NCI-H2107 treated with DMSO at 0.1 percent for 48 hours (cell line): Measurements from ENCODE around the gene TCF20.

Experiments used
- DNase-seq: peaks from one replicate; lab custom pipeline; 2025; ENCODE audit not compliant: unreplicated experiment; lab: John Stamatoyannopoulos, UW

Gene TCF20

DNA sequence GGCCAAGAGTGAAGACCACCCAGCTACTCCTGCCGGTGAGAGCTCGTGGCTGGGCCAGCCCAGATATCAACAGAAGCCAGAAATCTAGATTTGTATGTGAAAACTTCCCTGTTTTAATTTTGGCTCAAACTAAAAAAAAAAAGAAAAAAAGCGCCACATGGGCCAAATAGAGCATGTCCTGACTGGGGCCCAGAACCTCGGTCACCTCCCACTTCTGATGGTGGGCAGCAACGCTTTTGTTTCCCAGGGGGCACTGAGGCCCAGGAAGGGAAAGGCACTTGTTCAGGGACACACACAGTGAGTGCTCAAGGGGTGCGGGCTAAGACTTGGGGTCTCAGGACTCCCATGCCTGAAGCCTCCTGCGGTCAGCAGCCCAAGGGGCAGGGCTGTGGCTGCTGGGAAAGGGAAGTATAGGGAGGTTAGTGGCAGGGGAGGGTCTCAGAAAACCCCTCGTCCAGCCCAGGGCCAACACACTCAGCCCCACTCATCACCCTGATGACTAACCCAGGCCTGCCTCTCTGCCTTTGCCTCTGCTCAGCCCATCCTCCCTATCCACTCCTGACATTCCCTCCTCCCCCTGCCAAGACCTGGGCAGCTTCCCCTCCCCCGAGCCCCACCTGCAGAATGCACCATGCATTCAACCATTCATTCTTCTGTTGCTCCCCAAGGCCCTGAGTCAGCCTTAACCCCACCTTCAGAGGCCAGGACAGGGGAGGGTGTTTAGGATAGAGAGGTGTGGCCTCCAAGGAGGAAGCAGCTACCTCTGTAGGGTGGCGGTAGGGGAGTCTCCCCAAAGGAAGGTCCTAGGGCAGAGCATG lies 30.0 kb upstream of the TCF20 start:
- DNase-seq, result no peak

DNA sequence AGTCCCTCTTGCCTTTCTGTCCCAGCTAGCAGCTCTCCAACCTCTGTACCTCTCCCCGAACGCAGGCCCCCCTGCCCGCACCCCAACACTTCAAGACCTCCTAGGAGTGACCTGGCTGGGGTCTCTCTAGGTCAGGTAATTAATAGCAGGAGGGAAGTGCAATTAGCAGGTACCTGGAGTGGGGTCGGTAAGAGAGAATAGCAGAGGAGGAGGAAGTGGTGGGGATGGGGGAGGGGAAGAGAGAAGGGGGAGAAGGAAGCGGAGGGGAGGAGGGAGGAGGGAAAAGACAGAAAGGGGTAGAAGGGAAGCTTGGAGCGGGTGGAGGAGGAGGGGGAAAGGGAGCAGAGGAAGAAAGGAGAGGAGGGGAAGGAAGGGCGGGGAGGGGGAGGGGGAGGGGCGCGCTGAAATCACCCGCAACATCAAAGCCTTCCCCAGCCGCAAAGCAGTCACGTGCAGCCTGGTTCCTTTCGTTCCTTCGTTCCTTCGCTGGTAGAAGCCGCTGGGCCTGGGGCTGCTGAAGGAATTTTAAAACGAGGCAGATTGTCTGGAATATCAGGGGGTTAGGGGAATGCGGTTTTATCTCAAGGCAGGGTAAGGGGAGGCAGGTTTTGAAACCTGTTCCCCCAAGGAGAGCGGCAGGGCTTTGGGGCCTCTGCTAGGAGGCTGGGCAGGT lies 29.3 kb upstream of the TCF20 start:
- DNase-seq, result no peak

DNA sequence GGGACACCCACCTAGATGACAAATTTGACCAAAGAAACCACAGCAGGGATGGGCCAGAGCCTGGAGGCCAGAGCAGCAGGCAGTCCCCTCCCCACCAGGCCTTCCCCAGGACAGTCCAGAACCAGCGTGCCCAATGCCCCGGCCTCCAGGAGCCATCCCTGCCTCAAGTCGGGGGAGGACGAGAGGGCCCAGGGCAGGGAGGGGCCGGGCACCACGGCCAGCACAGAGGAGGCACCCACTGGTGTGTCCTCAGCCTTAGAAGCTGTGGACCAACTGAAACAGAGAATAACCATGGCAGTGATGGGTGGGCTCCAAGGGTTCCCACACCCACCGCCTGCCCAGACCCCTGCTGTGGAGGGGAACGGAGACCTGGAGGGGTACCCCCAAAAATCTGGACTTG lies 28.3 kb upstream of the TCF20 start:
- DNase-seq, result no peak

DNA sequence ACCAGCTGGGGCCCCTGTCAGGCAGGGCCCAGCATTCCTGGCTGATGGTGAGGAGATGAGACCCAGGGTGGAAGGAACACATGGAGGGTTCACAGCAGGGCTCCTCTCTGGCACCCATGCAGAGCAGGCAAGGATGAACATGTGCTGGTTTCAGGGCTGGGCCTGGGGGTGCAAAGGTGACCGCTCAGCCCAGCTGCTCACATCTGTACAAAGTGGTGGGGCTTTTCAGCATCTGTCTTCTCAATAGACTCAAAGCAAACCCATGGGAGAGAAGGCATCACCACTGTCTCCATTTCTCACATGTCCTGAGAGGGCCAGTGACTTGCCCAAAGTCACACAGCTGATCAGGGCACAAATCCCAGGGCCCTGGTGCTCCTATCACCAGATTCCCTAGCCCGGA lies 27.3 kb upstream of the TCF20 start:
- no peak for DNase-seq

DNA sequence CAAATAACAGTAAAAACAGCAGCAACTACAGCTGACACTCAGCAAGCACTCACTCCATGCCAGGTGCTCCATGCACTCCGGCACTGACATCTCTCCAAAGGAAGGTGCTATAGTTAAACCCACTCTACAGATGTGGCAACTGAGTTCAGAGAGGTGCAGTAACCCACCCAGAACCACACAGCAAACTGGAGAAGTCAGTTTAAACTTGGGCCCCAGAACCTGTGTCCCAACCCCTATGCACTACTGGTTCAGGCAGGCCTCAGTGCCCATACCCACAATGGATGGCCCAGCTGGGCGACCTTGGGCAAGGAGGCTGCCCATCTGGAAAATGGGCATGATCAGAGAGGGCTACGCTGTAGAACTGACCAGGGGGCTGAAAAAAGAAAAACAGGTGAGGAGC lies 26.4 kb upstream of the TCF20 start:
- DNase-seq, result no peak

DNA sequence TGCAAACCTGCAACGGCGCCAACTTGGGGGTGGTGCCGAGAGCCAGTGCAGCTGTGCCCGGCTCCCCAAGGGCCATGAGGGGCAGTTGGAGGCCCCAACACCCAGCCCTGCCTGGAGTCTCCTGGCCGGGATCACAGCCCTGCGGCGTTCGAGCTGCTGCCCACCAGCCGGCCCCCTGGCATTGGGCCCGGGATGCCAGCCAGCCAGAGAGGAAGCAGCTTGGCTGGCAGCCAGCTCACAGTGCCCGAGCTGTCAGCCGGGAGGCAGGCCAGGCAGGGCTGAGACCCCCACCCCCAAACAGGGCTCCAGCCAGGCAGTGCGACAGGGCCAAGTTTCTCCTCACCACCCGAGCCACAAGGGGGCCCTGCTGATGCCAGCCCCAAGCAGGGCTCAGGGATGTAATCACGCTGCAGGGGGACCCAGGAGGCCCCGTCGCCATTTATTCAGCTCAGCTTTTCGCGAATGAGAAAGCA lies 26.0 kb upstream of the TCF20 start:
- no peak for DNase-seq

DNA sequence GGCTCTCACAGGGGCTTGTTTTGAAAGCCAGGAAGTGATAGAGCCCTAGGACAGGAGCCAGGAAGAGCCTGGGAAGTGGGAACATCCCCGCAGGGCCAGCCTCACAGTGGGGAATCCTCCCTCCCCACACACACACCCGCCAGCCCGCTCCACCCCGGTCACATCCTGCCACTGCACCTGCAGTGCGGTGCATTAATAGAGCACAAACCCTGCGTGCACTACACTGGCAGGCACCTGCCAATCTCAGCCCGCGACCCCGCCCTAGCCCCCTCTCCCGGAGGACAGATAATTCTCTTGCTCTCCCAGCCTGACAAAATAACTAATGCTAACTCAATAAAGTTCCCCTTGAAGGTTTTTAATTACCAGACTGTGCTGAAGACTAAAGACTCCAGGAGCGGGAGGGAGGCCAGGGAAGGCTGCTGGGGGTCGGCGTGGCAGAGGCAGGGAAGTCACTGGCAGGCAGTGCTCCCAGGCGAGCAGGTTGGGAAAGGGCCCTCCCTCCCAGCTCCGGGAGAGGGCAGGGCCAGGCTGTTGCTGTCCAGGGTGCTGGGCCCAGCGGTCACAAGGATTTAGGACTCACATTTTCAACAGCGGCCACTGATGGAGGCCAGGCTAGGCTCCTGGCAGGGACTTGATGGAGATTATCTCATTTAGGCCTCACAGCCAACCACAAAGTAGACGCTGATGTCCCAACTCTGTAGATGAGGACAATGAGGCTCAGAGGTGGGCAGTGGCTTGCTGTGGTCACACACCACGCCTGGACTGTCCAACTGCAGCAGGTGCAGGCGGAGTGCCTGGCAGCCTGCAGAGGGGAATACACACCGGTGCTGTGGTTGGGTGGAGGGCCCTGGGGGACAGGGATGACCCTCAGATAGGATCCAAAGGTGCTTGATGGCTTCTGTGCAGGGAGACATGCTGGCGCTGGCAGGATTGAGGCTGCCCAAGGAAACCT lies 23.9 kb upstream of the TCF20 start:
- peak; percentile 44 for DNase-seq

DNA sequence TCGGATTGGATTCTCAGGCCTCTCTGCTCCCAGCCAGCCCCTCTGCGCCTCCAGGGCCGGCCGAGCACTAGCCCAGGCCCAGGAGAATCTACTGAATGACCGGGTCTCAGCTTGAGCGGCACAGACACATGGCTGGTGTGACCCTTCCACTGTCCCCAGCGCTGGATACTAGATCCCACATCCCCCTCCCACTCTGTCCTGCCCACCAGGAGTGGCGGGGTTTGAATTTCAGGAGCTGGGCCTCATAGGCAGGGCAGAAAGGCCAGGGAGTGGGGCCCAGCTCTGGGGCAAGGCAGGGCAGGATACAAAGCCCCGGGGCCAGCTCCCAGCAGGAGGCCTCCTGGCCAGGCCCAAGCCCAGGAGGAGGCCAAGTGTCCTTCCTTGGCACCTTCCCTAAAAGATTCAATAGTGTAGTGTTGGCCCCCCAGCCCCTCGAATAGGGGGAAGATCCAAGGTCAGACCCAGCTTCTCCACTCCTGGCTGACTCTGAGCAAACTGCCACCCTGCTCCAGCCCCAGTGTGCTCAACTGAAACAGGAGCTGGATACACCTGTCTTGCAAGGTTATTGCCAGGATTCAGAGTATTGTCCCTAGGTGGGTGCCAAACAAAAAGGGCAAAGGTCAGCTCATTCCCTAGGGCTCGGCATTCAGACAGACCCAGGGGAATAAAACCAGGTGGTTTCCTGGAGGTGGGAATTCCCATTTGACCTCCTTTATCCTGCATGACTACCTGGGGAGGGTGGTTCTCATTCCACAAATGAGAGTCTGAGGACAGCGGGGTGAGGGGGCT lies 22.5 kb upstream of the TCF20 start:
- peak; percentile 12 for DNase-seq

DNA sequence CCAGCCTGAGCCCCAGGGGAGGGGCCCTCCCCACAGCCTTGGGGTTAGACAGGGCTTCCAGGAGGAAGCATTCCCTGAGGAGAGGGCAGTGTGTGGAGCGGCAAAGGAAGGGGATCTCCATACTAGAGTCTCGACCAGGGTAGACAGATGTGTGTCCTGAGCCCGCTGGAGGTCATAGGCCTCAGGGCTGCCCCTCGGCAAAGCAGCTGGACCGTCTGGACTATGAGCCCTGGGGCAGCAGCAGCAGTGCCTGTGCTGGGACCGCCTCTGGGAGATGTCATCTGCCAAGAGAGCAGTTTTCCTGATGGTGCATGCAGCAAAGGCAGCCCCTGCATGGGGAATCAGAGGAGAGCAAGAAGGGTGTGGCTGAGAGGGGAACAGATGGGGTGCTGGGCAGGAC lies 20.8 kb upstream of the TCF20 start:
- no peak for DNase-seq

DNA sequence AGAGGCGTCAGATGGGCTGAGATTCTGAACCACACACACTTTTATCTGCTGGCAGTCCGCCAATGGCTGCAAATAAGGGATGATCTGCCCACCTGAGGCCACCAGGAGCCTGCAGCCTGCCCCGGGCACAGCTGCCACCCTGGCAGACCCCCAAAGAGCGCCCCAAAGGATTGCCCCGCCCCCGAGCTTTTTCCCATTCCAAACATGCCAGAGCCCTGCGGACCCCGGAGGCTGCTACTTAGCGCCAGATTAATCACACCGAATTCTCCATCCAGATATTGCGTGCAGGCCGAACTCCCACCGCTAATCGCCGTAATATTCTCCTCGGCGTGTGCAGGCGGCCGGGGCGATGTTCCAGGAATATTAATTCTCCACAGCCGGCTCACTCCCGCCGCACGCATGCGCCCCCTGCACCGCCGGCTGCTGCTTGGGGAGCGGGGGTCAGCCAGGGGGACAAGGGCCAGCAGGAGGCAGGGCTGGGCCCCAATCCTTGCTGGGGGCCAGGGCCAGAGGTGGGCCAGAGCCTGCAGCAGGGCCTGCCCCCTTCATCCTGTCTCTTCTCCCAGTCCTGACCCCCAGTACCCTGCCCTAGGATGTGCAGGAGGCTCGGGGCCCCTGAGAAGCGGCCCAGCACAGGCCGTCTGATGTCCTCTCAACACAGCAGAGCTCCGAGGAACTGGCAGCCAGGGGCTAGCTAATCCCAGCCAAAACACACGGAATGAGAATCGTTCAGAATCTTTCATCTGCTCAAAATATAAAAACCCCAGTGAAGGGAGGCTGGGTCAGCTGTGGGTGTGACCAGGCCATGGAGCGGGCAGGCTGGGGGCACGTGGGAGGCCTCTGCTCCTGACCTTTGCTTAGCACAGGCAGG lies 19.5 kb upstream of the TCF20 start:
- DNase-seq, result no peak

DNA sequence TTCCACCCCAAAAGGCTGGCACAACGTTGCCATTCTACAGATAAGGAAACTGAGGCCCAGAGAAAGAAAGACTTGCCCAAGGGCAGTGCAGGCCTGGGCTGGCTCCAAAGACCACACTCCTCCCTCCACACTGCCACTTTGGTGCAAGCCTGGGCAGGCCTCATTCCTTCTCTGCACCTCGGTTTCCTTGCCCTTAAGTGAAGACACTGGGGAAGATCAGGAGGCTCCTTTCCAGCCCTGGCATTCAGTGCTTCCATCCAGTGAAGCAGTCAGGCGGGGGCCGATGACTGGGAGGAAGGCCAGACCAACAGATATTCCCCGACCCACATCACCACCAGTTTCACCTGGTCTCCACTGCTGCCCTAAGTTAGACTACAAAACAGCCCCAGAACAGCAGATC lies 18.3 kb upstream of the TCF20 start:
- no peak for DNase-seq

DNA sequence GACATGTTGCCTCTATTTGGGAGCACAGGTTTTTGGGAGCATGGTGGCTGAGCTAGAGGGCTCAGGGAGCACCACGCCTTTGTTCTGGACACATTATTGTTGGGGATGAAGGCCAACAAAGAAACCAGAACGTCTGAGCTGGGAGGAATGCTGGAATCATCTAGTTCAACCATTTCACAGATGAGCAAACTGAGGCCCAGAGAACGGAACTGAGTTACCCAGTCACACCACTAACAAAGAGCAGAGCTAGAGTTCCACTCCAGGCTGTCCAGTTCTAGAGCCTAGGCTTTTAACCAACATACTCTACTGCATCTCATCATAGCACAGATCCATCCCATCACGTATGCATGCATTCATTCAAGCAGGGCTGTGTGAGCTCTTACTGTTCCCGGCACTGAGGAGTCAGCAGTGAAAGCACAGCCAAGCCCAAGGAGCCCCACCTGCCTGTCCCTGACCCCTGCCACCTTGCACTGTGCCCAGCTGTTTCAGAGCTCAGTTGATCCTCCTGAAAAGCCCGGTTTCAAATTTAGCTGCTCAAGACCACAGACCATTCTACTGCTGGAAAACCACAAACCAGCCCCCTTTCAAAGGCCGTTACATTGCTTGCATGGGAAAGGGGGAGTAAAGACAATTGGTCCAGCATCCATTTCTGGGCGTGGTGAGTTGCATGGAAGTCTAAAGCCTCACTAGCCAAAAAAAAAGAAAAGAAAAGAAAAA lies 16.9 kb upstream of the TCF20 start:
- DNase-seq, result peak; percentile 44

DNA sequence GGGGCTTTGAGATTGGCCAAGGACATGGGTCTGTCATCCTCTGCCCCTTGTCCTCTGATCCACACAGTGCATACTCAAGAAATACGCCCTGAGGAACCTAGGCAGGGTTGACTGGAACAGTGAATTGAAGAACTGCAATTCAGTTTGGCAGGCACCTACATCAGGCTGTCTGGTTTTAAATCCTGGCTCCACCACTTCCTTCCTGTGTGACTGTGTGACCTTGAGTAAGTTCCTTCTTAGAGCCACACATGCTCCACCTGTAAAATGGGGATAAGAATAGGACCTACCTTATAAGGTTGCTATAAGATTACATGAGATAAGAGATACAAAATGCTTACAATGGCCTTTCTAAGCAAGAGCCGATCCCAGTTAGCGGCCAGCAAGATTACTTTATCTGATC lies 15.8 kb upstream of the TCF20 start:
- DNase-seq, result no peak

DNA sequence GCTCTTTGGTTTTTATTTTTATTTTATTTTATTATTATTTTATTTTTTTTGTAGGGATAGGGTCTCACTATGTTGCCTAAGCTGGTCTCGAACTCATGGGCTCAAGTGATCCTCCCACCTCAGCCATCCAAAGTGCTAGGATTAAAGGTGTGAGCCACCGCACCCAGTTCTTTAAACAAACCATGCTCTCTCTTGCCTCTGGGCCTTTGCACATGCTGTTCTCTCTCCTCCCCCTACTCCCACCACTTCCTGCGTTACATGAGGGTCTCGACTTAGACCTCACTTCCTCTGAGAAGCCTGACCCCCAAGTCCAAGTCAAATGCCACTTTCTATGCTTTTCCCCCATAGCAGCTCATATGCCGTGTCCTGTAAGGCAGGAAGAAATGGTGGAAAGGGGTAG lies 15.2 kb upstream of the TCF20 start:
- no peak for DNase-seq

DNA sequence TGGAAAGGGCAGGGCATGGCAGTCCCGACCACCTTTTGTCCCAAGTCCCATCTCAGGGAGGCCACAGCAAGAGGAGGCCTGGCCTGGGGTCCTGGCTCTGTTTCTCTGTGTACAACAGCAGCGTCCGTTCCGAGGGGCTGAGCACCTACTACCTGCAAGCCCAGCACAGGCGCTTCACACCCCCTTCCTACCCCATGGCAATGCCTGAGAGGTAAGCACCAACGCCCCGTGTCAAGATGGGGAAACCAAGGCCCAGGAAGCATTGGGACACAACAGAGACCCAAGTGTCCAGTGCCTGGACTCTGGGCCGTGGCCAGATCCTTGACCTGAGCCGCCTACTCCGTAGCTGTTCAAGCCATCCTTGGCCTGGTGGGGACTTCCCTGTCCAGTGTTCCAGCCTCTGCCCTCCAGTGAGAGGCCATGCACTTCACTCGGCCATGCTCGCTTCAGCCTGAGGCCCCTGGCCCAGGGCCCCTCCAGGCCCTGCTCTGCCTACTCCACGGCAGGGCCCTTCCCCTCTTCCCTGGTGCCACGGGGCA lies 14.3 kb upstream of the TCF20 start:
- no peak for DNase-seq

DNA sequence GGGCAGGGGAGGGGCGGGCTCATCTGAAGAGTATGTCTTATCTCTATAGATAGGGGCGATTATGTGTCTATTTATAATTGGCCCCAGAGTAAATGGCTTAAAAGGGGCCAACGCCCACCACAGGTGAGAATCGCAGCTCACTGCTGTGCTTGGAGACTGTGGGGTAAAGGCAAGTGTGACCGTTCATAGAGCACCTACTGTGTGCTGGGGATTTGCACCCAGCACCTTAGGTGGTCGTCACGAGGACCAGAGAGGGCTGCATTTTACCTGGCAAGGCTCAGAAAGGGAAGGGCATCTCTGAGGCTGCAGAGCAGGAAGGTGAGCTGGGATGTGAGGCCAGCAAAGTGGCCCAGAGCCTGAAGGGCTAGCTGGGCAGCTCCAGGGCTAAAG lies 13.7 kb upstream of the TCF20 start:
- no peak for DNase-seq

DNA sequence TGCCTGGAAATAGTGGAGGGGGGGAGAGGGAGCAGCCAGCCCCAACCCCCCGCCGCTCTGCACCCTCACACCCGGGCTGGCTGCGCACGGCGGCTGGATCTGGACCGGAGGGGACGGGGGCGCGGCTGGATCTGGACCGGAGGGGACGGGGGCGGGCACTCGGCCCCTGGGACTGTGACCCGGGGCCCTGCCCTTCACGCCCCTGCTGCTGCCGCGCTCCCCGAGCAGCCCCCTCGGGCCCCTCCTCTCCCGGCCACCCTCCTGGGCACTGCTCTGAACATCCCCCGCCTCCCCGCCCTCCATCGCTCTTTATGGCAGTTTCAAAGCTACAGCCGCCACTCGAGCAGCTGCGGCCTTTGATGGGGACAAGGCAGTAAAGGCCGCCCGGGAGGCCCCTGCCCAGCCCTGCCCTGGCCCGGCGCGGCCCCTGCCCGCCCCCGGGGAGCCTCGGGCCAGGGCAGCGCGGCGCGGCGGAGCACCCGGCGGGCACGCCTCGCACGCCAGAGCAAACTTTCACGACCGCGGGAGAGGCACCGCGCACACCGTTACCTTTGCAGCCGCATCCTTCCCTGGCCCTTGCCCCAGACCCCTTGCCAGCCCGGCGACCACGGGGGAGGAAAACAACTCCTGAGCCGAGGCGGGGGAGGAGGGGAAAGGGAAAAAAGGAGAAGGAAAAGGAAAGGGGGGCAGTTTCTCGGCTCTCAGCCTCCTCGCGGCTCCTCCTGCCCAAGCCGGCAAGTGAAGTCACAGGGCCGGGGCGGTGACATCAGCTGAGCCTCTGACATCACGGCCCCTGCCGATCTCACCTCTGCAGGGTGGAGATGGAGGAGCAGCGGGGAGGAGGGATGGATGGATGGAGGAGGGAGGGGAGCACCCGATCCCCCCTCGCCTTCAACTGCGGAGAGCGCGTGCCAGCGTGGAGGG lies 13.1 kb upstream of the TCF20 start:
- DNase-seq, result no peak

DNA sequence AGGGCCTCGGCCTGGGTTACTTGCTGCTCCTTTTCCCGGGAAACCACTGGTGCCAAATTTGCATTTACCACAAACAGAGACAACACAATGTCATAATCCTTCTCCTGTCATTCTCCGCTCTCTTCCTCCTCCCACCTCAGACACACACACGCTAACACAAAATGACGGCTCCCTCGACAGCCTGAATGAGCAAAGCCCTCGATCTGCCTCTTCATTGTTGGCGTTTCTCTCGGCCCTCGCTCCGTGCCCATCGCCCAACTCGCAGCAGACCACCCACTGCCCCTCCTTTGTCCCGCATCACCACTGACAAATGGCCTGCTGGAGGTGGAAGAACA lies 12.5 kb upstream of the TCF20 start:
- DNase-seq, result peak; percentile 40
